HG03439 (cell line): Measurements from ENCODE around the gene HIPK4.
"Not testable (repeated sequence)": the region's sequence is repeated elsewhere in the genome, so short reads cannot be mapped to it uniquely, and the experiment has no call there.

Experiments
- ATAC-seq: cut with Tn5 transposase; IDR thresholded peaks from one replicate; pipeline ENCODE4 v1.9.1; 2021; ENCODE audit warnings: mild to moderate bottlenecking, moderate library complexity; ENCODE audit not compliant: unreplicated experiment

Gene HIPK4

GRCh38 chr19:40341601-40342482 lies 48.1 kb downstream of the HIPK4 start:
- no peak for ATAC-seq

- ATAC-seq = no peak
Measured at GRCh38 chr19:40339018-40339728, 50.8 kb downstream of the HIPK4 start.

DNA sequence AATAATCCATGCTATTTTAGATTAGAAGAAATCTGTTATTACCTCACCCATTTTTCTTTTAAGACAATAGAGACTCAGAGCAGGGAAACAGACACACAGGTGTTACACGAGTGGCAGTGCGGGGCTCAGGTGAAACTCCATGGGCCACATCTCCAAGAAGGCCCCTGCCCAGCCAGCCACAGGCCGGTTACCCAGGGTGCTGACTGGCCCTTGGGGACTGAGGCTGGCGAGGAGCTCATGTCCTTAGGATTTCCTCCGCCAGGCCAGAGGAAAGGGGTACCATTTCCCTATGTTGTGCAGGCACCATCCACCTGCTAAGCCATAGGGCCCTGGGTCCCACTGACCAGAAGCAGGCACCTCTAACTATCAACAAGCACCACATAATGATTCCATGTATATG lies 52.4 kb downstream of the HIPK4 start:
- ATAC-seq = no peak

DNA sequence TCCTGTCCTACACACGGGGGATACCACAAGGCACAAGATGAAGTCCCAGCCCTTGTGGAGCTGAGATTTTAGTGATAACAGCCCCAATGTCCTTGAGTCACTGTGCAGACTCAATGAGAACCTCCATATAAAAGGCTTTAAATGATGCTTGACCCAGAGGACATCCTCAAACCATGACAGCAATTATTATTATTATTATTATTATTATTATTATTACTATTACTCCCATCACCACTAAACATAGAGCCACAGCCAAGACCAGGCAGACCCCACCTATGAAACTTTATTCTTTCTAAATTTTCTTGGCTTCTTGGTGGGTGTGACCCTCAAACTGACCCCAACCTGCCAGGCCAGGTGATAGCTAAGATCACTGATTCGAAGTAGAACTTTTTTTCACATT lies 52.9 kb downstream of the HIPK4 start:
- ATAC-seq = no peak

DNA sequence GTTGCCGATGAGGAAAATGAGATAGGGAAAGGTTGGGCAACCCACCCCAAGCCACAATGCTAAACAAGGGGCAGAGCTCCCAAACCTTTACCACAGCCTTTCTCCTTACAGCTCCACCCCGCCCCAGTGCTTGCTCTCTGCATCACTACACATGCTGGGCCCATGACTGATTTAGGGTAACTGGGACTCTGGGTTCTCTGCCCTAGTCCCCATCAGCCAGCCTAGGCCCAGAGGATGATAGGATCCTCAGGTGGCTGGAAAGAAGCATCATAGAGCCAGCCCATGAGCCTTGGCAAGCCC lies 53.4 kb downstream of the HIPK4 start:
- ATAC-seq = no peak

- no peak for ATAC-seq
Measured at GRCh38 chr19:40335855-40336600, 54.0 kb downstream of the HIPK4 start.

DNA sequence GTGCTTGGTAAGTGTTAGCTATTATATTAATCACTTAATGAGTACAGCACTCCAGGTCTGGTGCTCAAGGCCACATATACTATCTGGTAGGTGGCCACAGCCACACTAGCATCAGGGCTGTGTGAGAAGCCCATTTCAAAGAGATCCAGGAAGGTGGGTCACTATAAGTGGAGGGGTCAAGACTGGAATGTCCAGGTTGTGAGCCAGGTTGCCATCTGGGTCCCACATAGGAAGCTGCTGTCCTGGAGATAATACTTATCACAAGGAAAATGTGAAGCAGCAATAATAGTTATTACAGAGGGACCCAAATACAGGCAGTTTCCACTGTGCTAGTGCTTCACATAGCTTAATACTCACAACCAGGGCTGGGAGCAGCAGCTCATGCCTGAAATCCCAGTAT lies 54.9 kb downstream of the HIPK4 start:
- no peak for ATAC-seq

GRCh38 chr19:40333083-40333482 lies 56.9 kb downstream of the HIPK4 start:
- ATAC-seq = not testable (repeated sequence)

GRCh38 chr19:40332669-40333068 lies 57.3 kb downstream of the HIPK4 start:
- ATAC-seq = no peak

DNA sequence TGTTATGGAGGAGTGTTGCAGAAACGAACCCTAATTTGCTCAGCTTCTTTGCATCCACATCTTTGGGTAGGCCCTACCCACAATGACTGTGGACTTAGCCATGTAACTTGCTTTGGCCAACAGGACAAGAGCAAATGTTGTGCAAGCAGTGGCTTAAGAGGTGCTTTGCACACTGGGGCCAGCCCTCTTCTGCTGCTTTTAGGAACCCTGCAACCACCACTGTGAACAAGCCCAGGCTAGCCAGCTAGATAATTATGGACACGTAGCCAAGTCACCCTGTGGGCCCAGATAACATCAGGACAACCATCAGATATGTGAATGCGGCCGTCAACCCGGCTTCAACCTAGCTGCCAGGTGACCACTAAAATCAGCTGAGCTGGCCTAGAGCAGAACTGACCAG lies 58.9 kb downstream of the HIPK4 start:
- ATAC-seq = no peak
